LNCaP clone FGC (cell line): ENCODE data around the gene ITPRID1.

ENCODE experiments used
- DNase-seq: peaks from one replicate; pipeline ENCODE4 v3.0.0-alpha.2; 2011; ENCODE audit warnings: low read depth
- H3K4me3 ChIP-seq: 2 replicates; pipeline ENCODE4 v1.5.1; 2011; ENCODE audit warnings: mild to moderate bottlenecking, low read depth, low read length, control low read depth
- TF ChIP-seq, protein P1 (sequence below): IDR thresholded peaks from 2 replicates; pipeline ENCODE4 v1.5.1; 2012; ENCODE audit warnings: mild to moderate bottlenecking; ENCODE audit not compliant: control insufficient read depth, insufficient read depth; ENCODE audit errors: extremely low read depth

Gene ITPRID1

DNA sequence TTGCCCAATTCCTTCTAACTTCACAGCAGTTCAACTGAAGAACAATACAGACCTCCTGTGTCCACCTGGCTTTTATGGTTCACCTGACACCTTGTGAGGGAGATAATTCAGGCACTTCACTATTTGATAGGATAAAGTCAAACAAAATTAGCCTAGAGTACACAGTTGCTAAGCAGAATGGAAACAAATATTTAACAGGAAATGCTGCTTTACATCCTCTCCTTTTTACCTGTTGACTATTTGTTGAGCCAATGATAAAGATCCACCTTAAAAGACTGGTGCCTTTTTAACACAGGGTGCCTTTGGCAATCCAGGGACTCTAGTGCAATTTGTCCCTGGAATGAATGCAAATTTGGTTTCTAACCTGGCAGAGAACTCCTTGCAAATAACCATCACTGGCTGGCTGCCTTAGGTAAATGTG is 39.8 kb downstream of the ITPRID1 start:
- DNase-seq = peak; percentile 54
- TF ChIP-seq, protein P1, sequence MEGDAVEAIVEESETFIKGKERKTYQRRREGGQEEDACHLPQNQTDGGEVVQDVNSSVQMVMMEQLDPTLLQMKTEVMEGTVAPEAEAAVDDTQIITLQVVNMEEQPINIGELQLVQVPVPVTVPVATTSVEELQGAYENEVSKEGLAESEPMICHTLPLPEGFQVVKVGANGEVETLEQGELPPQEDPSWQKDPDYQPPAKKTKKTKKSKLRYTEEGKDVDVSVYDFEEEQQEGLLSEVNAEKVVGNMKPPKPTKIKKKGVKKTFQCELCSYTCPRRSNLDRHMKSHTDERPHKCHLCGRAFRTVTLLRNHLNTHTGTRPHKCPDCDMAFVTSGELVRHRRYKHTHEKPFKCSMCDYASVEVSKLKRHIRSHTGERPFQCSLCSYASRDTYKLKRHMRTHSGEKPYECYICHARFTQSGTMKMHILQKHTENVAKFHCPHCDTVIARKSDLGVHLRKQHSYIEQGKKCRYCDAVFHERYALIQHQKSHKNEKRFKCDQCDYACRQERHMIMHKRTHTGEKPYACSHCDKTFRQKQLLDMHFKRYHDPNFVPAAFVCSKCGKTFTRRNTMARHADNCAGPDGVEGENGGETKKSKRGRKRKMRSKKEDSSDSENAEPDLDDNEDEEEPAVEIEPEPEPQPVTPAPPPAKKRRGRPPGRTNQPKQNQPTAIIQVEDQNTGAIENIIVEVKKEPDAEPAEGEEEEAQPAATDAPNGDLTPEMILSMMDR = no peak

DNA sequence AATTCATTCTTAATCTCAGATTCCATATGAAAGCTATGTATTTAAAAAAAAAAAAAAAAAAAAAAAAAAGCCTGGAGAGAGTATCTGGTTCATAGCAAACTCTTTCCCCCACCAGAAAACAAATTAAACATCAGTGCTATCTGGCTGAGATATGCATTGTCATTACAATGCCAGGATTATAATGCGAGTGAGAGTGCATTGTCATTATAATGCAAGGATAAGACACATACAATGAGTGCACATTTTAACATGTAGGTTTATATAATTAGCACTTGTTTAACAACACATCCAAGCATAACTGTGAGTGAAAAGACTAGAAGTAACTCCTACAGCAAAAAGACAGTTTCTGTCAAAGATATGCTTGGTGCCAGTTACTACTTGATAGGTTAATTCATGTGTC is 48.1 kb downstream of the ITPRID1 start:
- DNase-seq = no peak
- H3K4me3 ChIP-seq = no peak overlapping the region
- TF ChIP-seq, protein P1 = no peak

More for the DNA sequence above, 39.8 kb downstream of the ITPRID1 start:
- no peak overlapping the region for H3K4me3 ChIP-seq

DNA sequence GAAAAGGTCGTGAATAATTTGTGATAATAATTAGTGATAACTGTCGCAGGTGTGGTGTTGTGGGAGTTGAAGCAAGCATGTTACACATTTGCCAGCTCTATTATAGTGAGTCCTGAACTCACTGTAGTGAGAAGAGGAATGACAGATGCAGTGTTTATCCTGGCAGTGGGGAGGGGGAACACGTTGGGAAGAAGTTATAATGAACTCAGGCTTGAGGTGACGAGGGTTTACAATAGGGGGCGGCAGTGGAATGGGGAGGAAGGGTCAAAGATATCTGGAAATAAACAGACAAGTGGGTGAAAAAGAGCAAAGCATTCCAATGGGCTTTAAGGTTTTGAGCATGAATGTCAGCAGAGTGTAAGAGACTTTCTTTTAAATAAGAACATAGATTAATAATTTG is 49.6 kb downstream of the ITPRID1 start:
- DNase-seq = no peak
- no peak overlapping the region for H3K4me3 ChIP-seq
- TF ChIP-seq, protein P1 = no peak

DNA sequence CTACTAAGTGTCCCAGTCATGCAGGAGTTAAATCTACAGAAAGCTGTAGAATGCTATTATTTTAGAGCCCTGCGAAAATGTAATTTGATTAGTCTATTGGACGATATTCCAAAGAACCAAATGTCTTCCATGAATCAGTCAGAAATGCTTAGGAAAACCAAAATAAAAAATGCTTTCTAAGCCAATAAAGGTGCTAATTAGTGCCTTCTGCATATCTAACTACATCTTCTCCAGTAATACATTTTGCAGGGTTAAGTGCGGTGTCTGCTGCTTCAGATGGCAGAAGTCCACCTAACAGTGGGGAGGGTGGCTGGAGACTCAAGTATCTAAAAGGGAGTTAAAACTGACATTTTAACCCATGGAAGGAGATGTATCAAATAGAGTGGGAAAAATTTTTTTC is 50.1 kb downstream of the ITPRID1 start:
- TF ChIP-seq, protein P1 = no peak
- no peak for DNase-seq
- H3K4me3 ChIP-seq = no peak overlapping the region

DNA sequence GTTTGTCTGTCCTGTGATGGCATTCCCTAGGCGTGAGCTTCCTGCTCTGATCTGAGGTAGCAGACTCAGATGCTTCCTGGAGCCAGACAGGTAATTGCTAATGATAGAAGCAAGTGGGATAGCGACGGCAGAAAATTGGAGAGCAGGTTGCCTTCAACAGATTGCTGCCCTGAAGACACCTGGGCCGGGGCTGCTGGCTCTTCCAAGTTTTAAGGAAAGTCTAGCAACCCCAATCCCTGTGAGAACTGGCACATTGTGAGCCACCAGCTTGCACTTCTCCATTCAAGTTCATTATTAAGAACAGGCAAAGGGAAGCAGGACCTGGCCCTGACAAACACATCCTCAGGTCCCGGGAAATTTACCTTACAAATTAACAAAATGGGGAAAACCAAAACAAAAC is 50.8 kb downstream of the ITPRID1 start:
- no peak overlapping the region for H3K4me3 ChIP-seq
- TF ChIP-seq, protein P1 = no peak
- DNase-seq = no peak

DNA sequence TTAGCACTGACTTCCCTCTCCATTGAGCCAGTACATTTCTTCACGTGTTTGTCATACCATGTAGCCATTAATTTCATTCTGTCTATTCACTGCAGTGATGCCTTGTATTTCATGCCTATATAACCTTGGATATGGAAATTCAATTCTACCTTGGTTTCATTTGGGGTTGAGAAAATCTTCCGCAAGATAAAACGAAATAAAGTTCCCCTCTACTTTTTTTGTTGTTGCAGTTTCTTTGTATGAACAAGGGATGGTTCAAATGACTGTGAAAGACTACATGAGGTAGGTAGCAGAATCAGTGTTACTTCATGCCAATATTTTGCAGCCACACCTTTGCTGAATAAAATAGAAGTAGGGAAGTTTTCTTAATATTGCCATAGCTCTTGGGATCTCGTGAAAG is 55.6 kb downstream of the ITPRID1 start:
- TF ChIP-seq, protein P1 = no peak

DNA sequence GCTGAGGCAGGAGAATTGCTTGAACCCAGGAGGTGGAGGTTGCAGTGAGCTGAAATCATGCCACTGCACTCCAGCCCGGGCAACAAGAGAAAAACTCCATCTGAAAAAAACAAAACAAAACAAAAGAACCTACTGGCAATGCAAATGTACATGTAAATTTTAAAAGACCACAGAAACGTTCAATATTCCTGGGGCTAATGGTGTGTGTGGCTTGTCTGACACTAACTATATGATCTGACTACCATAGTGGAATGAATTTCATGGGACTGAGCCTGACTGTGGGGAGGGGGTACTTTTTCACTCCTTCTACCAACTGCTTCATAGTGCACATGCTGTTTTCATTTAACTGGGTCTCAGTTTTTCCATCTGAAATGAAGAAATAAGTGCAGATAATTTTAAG is 69.6 kb downstream of the ITPRID1 start:
- DNase-seq = no peak
- TF ChIP-seq, protein P1 = no peak
- H3K4me3 ChIP-seq = no peak overlapping the region

More for the DNA sequence above, 55.6 kb downstream of the ITPRID1 start:
- H3K4me3 ChIP-seq = no peak overlapping the region
- DNase-seq = no peak
